Keratinocyte (primary cell): Measurements from ENCODE around the gene PRKN. TPM values are rescaled to one million over a fixed set of nuclear protein-coding genes. Genes with fewer than 3 reads are reported as not detected.

Source experiments
- DNase-seq: peaks from one replicate; pipeline ENCODE4 v3.0.0-alpha.2; 2011; ENCODE audit warnings: low read depth, missing footprints, low spot score
- FAIRE-seq: peaks from 2 replicates; lab custom pipeline; 2011; peaks lifted over from hg19 to GRCh38; lab: Jason Lieb, UNC
- H2AFZ ChIP-seq: 2 replicates; pipeline ENCODE4 v1.6.0; 2012; ENCODE audit warnings: low read length, control low read depth, inconsistent platforms; ENCODE audit not compliant: control insufficient read depth
- H3K27ac ChIP-seq: 2 replicates; pipeline ENCODE4 v1.5.1; 2011; ENCODE audit warnings: low read length; ENCODE audit not compliant: control insufficient read depth, insufficient read depth
- H3K27me3 ChIP-seq: 3 replicates; pipeline ENCODE4 v1.6.0; 2011; ENCODE audit warnings: low read length; ENCODE audit not compliant: control insufficient read depth, insufficient read depth; ENCODE audit errors: extremely low read depth
- H3K36me3 ChIP-seq, 2 experiments: 2 replicates in 1 of 2; 3 replicates in 1 of 2; pipeline ENCODE4 v1.5.1; 2011; ENCODE audit warnings: low read length in 2 of 2, mild to moderate bottlenecking in 1 of 2; ENCODE audit not compliant: control insufficient read depth in 2 of 2, insufficient read depth in 2 of 2; ENCODE audit errors: extremely low read depth in 1 of 2
- H3K4me1 ChIP-seq: 3 replicates; pipeline ENCODE4 v1.5.1; 2011; ENCODE audit warnings: low read length; ENCODE audit not compliant: control insufficient read depth, insufficient read depth; ENCODE audit errors: extremely low read depth
- H3K4me2 ChIP-seq: 3 replicates; pipeline ENCODE4 v1.6.0; 2011; ENCODE audit warnings: low read depth, low read length; ENCODE audit not compliant: control insufficient read depth, insufficient read depth; ENCODE audit errors: extremely low read depth
- H3K4me3 ChIP-seq, 3 experiments: fragments of 200-600 bp in 1 of 3; sonication (generic) in 1 of 3; 2 replicates in 2 of 3; 3 replicates in 1 of 3; pipeline ENCODE4 v1.5.1; 2011 to 2016; ENCODE audit warnings: low read length in 3 of 3, mild to moderate bottlenecking in 3 of 3, control low read depth in 2 of 3, inconsistent platforms in 1 of 3, low read depth in 1 of 3, mixed read lengths in 1 of 3, mixed run types in 1 of 3, moderate library complexity in 1 of 3; ENCODE audit not compliant: control insufficient read depth in 2 of 3, insufficient read depth in 2 of 3; ENCODE audit errors: extremely low read depth in 1 of 3
- H3K79me2 ChIP-seq: 2 replicates; pipeline ENCODE4 v1.6.0; 2012; ENCODE audit warnings: low read length; ENCODE audit not compliant: control insufficient read depth, insufficient read depth
- H3K9ac ChIP-seq: 3 replicates; pipeline ENCODE4 v1.6.0; 2011; ENCODE audit warnings: low read length; ENCODE audit not compliant: control insufficient read depth, insufficient read depth; ENCODE audit errors: extremely low read depth
- H3K9me1 ChIP-seq: 3 replicates; pipeline ENCODE4 v1.6.0; 2011; ENCODE audit warnings: low read length; ENCODE audit not compliant: control insufficient read depth, insufficient read depth; ENCODE audit errors: extremely low read depth
- H3K9me3 ChIP-seq: 2 replicates; pipeline ENCODE4 v1.5.1; 2012; ENCODE audit warnings: low read depth, low read length; ENCODE audit not compliant: control insufficient read depth
- H4K20me1 ChIP-seq: 3 replicates; pipeline ENCODE4 v1.6.0; 2011; ENCODE audit warnings: low read length; ENCODE audit not compliant: control insufficient read depth, insufficient read depth; ENCODE audit errors: extremely low read depth
- EZH2 ChIP-seq: IDR thresholded peaks from one replicate; pipeline ENCODE4 v1.6.1; 2012; ENCODE audit warnings: inconsistent platforms, mild to moderate bottlenecking, low read length, moderate library complexity
- dilution Hi-C: fragments of 300-500 bp; cut with MboI; formaldehyde crosslinking; loops from one replicate; pipeline ENCODE4 v1.7.0; 2020; ENCODE audit warnings: low sequenced_read_pairs; ENCODE audit not compliant: extremely low pct_ligation_motif_present
- polyA plus RNA-seq, 5 experiments: library from polyadenylated mRNA; depleted of rRNA in 3 of 5; stranded (reverse) in 3 of 5; stranded (forward) in 1 of 5; unstranded in 1 of 5; fragments of >200 nt; gene quantifications; 1 replicate in 1 of 5; 2 replicates in 3 of 5; 3 replicates in 1 of 5; pipeline versions ENCODE4 v1.2.1 to v1.2.3, GENCODE V29; 2011 to 2012; ENCODE audit warnings: missing spikeins in 2 of 5, low read depth in 1 of 5, low replicate concordance in 1 of 5
- TF ChIP-seq, protein P1 (sequence below), 3 experiments: IDR thresholded peaks in 1 of 3; conservative IDR thresholded peaks in 1 of 3; optimal IDR thresholded peaks in 1 of 3; 2 replicates in 2 of 3; 3 replicates in 1 of 3; pipeline versions ENCODE3 to v1.5.1; 2011; ENCODE audit warnings: low read length in 3 of 3, mild to moderate bottlenecking in 3 of 3, moderate library complexity in 2 of 3, control low read depth in 1 of 3, inconsistent platforms in 1 of 3; ENCODE audit not compliant: insufficient read depth in 2 of 3; ENCODE audit errors: extremely low read depth in 1 of 3

PRKN gene
- polyA plus RNA-seq, 1 donor (not counting 4 experiments of a cell fraction or from before 2014, with no cell fraction given), result 0.67 TPM

DNA sequence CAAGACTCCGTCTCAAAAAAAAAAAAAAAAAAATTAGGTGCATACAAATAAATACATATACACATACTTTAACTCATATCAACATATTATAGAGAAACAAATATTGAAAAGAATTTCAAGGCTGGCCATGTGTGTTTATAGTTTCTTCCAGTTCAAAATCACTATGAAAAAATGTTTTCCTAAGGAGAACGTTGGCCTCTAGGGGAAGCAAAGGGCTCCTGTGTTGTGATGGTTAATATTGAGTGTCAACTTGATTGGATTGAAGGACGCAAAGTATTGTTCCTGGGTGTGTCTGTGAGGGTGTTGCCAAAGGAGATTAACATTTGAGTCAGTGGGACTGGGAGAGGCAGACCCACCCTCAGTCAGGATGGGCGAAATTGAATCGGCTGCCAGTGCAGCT lies 1271.7 kb downstream of the PRKN start:
- Histone ChIP-seq H3K79me2 (no peaks in the 10 kb centered on the region), H3K36me3 (no peaks in the 10 kb centered on the region), H3K4me3 (no peak overlapping the region), H3K27ac (no peak overlapping the region), H3K9ac (no peak overlapping the region), H3K9me1 (no peaks in the 10 kb centered on the region), H3K4me2 (no peak overlapping the region), H2AFZ (no peak overlapping the region), H3K4me1 (peaks cover 3% of the 10 kb centered on the region), H3K9me3 (no peaks in the 10 kb centered on the region), H4K20me1 (no peaks in the 10 kb centered on the region), H3K27me3 (no peaks in the 10 kb centered on the region)
- dilution Hi-C loops, result no loop called here
- no peak for DNase-seq
- TF ChIP-seq, protein P1, sequence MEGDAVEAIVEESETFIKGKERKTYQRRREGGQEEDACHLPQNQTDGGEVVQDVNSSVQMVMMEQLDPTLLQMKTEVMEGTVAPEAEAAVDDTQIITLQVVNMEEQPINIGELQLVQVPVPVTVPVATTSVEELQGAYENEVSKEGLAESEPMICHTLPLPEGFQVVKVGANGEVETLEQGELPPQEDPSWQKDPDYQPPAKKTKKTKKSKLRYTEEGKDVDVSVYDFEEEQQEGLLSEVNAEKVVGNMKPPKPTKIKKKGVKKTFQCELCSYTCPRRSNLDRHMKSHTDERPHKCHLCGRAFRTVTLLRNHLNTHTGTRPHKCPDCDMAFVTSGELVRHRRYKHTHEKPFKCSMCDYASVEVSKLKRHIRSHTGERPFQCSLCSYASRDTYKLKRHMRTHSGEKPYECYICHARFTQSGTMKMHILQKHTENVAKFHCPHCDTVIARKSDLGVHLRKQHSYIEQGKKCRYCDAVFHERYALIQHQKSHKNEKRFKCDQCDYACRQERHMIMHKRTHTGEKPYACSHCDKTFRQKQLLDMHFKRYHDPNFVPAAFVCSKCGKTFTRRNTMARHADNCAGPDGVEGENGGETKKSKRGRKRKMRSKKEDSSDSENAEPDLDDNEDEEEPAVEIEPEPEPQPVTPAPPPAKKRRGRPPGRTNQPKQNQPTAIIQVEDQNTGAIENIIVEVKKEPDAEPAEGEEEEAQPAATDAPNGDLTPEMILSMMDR (optimal IDR thresholded peaks at IDR 0.05 in 1 of 3, IDR thresholded peaks at IDR 0.05 in 1 of 3, conservative IDR thresholded peaks at IDR 0.05 in 1 of 3; ENCODE audit: extremely low read depth in 1 of 3, insufficient read depth in 2 of 3, low read length in 3 of 3), result no peak
- no peak for TF ChIP-seq EZH2
- FAIRE-seq, result no peak

- no peak for DNase-seq
- no peaks in the 10 kb centered on the region for H3K27me3 ChIP-seq
- H3K36me3 ChIP-seq, result no peaks in the 10 kb centered on the region
- no peaks in the 10 kb centered on the region for H3K9me1 ChIP-seq
- TF ChIP-seq EZH2, result no peak
- TF ChIP-seq, protein P1 (optimal IDR thresholded peaks at IDR 0.05 in 1 of 3, IDR thresholded peaks at IDR 0.05 in 1 of 3, conservative IDR thresholded peaks at IDR 0.05 in 1 of 3; ENCODE audit: extremely low read depth in 1 of 3, insufficient read depth in 2 of 3, low read length in 3 of 3), result no peak
- no peak overlapping the region for H3K4me3 ChIP-seq
- no peak overlapping the region for H3K9ac ChIP-seq
- H3K4me1 ChIP-seq, result no peaks in the 10 kb centered on the region
- H4K20me1 ChIP-seq, result no peaks in the 10 kb centered on the region
- dilution Hi-C loops, result no loop called here
- no peak overlapping the region for H2AFZ ChIP-seq
- H3K9me3 ChIP-seq, result no peaks in the 10 kb centered on the region
- H3K4me2 ChIP-seq, result no peak overlapping the region
- FAIRE-seq, result no peak
- no peaks in the 10 kb centered on the region for H3K79me2 ChIP-seq
- H3K27ac ChIP-seq, result no peak overlapping the region
Measured at GRCh38 chr6:161453558-161453957, 1274.0 kb downstream of the PRKN start.
